Measurements from ENCODE around the gene LGALS7B.
"Not testable (repeated sequence)": the region's sequence is repeated elsewhere in the genome, so short reads cannot be mapped to it uniquely, and the experiment has no call there.

Gene LGALS7B

DNA sequence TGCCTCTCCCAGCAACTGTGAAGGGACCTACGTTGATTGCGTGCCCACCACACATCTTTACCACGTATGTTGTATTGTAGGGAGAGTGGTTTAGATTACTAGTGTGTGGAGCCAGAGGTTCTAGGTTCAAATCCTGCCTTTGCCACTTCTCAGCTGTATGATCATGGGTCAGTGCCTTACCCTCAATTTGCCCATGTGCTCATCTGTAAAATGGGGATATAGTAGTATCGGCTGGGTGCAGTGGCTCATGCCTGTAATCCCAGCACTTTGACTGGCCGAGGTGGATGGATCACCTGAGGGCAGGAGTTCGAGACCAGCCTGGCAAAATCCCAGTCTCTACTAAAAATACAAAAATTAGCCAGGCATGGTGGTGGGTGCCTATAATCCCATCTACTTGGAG is 24.3 kb downstream of the LGALS7B start:
- no peak for DNase-seq (ENCODE audit: low read depth, low spot score)
- H3K4me3 ChIP-seq (ENCODE audit: low read length): no peak overlapping the region

GRCh38 chr19:38813932-38814331 is 24.9 kb downstream of the LGALS7B start:
- H3K4me3 ChIP-seq (ENCODE audit: low read length); DNase-seq (ENCODE audit: low read depth, low spot score): not testable (repeated sequence)

DNA sequence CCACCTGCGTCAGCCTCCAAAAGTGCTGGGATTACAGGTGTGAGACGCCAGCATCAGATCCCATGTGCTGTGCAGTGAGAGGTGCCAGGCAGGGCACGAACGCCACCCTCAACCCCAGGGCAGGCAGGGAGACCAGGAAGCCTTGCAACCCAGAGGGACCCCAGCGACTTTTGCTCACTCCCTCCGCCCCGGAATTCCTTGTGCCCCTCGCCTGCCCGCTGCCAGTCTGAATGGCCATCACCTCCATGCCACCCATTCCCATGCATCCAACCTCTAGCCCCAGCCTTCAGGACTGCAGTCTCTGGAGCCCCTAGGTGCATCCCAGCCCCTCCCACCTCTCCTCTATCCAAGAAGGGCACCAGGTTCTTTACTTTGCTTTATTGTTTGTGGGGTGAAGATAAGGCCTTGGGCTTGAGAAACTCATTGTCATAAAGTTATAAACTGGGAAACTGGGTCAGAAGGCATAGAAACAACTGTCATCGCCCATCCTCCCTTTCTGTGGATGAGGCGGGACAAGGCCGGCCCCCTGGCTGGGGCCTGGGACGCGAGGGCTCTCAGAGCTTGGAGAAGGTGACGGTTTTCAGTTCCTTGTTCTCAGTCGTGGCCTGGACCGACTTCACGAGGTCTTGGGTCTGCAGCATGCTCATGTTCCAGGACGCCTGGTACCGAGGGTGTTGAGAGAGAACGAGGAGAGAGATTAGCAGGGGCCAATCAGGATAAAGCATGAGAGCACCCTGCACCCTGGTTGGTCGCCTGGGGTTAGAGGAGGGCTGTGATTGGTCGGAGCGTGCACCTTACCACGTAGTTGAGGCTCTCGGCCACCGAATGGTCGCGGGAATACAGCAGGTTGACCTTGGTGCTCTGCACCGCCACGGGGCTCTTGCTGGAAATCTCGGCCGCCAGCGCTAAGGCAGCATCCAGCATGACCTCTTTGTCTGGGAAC is 26.3 kb downstream of the LGALS7B start:
- DNase-seq (ENCODE audit: low read depth, low spot score): no peak
- H3K4me3 ChIP-seq (ENCODE audit: low read length): no peak overlapping the region

GRCh38 chr19:38816131-38816750 is 27.2 kb downstream of the LGALS7B start:
- H3K4me3 ChIP-seq (ENCODE audit: low read length): no peak overlapping the region
- DNase-seq (ENCODE audit: low read depth, low spot score): no peak

DNA sequence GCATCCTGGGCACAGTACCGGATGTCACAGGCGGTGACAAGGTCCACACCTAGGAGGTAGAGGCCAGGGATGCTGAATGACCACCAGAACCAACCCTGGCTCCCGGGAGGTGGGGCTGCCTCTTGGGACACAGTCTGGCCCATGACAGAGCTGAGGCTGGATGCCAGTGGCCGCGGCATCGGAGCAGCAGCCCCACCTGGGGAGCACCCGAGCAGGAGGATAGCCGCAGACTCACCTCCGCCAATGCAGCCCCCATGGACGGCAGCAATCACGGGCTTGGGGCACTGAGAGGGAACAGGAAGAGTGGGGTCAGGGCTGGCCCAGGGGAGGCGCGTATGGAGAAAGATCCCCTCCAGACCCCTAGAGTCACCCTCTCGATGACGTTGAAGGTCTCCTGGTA is 28.1 kb downstream of the LGALS7B start:
- no peak overlapping the region for H3K4me3 ChIP-seq (ENCODE audit: low read length)
- DNase-seq (ENCODE audit: low read depth, low spot score): no peak

GRCh38 chr19:38819231-38819920 is 30.4 kb downstream of the LGALS7B start:
- no peak overlapping the region for H3K4me3 ChIP-seq (ENCODE audit: low read length)
- no peak for DNase-seq (ENCODE audit: low read depth, low spot score)

DNA sequence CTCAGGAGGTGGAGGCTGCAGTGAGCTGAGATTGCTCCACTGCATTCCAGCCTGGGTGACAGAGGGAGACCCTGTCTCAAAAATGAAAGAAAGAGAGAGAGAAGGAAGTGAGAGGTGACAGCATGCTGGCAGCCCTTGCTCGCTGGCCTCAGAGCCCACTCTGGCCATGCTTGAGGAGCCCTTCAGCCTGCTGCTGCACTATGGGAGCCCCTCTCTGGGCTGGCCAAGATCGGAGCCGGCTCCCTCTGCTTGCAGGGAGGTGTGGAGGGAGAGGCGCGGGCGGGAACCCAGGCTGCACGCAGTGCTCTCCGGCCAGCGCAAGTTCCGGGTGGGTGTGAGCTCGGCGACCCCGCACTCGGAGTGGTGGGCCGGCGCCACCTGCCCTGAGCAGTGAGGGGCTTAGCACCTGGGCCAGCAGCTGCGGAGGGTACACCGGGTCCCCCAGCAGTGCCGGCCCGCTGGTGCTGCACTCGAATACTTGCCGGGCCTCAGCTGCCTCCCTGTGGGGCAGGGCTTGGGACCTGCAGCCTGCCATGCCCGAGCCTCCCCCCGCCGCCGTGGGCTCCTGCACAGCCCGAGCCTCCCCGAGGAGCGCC is 32.3 kb downstream of the LGALS7B start:
- not testable (repeated sequence) for DNase-seq (ENCODE audit: low read depth, low spot score); H3K4me3 ChIP-seq (ENCODE audit: low read length)

DNA sequence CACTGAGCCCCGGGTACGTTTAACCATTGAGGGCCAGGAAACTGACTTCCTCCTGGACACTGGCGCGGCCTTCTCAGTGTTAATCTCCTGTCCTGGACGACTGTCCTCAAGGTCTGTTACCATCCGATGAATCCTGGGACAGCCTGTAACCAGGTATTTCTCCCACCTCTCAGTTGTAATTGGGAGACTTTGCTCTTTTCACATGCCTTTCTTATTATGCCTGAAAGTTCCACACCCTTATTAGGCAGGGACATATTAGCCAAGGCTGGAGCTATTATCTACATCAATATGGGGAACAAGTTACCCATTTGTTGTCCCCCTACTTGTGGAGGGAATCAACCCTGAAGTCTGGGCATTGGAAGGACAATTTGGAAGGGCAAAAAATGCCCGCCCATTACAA is 36.9 kb downstream of the LGALS7B start:
- not testable (repeated sequence) for H3K4me3 ChIP-seq (ENCODE audit: low read length); DNase-seq (ENCODE audit: low read depth, low spot score)

GRCh38 chr19:38826856-38827551 is 38.0 kb downstream of the LGALS7B start:
- no peak overlapping the region for H3K4me3 ChIP-seq (ENCODE audit: low read length)
- no peak for DNase-seq (ENCODE audit: low read depth, low spot score)

DNA sequence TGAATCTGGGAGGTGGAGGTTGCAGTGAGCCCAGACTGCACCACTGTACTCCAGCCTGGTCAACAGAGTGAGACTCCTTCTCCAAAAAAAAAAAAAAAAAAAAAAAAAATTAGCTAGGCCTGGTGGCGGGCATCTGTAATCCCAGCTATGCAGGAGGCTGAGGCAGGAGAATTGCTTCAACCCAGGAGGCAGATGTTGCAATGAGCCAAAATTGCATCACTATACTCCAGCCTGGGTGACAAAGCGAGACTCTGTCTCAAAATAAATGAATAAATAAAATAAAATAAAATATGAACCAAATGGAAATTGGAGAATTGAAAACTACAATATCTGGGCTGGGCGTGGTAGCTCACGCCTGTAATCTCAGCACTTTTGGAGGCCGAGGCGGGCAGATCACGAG is 40.2 kb downstream of the LGALS7B start:
- not testable (repeated sequence) for H3K4me3 ChIP-seq (ENCODE audit: low read length); DNase-seq (ENCODE audit: low read depth, low spot score)

DNA sequence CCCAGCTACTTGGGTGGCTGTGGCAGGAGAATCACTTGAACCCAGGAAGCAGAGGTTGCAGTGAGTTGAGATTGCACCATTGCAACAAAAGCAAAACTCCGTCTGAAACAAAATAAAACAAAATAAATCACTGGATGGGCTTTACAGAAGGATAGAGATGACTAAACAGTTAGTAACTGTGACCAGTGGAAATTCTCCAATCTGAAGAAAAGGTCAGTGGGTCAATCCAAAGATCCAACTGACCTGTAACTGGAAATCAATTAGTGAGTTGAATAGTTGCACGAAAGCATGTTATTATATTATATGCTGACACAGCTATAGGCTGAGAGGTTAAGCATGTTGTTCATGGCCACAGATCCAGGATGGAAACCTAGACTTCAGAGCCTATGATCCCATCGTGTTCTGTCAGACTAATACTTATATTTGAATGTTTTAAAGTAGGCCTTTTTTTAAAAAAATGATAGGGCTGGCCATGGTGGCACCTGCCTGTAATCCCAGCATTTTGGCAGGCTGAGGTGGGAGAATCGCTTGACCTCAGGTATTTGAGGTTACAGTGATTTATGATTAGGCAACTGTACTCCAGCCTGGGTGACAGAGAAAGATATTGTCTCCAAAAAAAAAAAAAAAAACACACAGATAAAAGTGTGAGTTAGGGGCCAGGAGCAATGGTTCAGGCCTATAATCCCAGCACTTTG is 41.2 kb downstream of the LGALS7B start:
- H3K4me3 ChIP-seq (ENCODE audit: low read length): no peak overlapping the region
- DNase-seq (ENCODE audit: low read depth, low spot score): no peak

- H3K4me3 ChIP-seq (ENCODE audit: low read length): peak overlapping the region; percentile 96
- no peak for DNase-seq (ENCODE audit: low read depth, low spot score)
These were observed 42.2 kb downstream of the LGALS7B start for GRCh38 chr19:38831142-38831605.

GRCh38 chr19:38833092-38833425 is 44.1 kb downstream of the LGALS7B start:
- DNase-seq (ENCODE audit: low read depth, low spot score): no peak
- no peak overlapping the region for H3K4me3 ChIP-seq (ENCODE audit: low read length)

- no peak for DNase-seq (ENCODE audit: low read depth, low spot score)
These were observed 45.1 kb downstream of the LGALS7B start for GRCh38 chr19:38834104-38834490.

DNA sequence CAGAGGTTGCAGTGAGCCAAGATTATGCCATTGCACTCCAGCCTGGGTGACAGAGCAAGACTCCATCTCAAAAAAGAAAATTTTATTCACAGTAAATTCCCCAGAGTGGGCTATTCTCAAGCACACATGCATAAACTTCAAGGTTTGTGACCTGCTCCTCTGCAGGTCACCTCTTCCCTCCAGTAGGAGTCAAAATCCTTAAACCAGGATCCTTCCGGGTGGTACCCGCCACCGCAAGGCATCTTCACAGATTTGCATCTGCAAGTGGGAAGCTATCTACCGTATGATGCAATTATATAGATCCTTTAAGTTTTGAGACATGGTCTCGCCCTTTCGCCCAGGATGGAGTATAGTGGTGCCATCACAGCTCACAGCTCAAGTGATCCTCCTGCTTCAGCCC is 45.6 kb downstream of the LGALS7B start:
- no peak for DNase-seq (ENCODE audit: low read depth, low spot score)
- H3K4me3 ChIP-seq (ENCODE audit: low read length): no peak overlapping the region

More at GRCh38 chr19:38834104-38834490, 45.1 kb downstream of the LGALS7B start:
- H3K4me3 ChIP-seq (ENCODE audit: low read length): no peak overlapping the region

DNA sequence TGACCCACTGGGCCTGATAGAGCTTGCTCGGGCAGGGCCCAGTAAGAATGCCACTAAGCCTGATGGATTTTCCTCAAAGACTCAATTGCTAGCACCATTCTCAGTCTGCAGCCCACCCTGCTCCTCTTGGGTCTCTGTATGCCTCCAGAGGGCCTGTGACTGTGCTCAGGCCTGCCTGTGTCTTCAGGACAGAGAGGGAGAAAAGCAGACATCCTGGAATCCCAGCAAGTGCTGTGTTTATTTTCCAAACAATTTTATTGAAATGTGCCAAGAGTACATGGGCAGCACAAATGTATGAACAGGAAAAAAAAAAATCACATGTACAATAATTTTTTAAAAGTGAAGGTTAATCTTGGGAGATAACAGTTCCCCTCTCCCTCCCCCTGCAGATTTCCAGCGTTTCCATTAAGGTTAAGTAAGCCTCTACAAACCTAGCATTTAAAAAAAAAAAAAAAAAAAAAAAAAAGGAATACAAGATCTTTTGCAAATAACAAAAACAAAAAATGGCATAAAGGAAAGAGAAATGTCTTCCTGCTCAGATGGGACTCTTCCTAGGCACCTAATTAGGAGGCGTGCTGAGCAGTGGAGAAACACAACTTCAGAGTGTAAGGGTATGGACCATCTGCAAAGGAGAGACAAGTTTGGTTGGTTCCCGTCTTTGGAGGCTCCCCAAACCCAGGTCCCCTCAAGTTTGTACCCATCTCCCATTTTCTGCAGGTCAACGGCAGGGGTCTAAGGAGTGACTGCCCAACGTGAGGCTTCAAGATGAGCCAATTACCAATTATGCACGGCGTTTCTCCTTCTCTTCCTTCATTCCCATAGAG is 47.4 kb downstream of the LGALS7B start:
- H3K4me3 ChIP-seq (ENCODE audit: low read length): no peak overlapping the region
- DNase-seq (ENCODE audit: low read depth, low spot score): no peak

- no peak overlapping the region for H3K4me3 ChIP-seq (ENCODE audit: low read length)
- DNase-seq (ENCODE audit: low read depth, low spot score): no peak
These were observed 48.1 kb downstream of the LGALS7B start for GRCh38 chr19:38836983-38837626.
